ENCODE data around the gene TCP11L2.

DNA sequence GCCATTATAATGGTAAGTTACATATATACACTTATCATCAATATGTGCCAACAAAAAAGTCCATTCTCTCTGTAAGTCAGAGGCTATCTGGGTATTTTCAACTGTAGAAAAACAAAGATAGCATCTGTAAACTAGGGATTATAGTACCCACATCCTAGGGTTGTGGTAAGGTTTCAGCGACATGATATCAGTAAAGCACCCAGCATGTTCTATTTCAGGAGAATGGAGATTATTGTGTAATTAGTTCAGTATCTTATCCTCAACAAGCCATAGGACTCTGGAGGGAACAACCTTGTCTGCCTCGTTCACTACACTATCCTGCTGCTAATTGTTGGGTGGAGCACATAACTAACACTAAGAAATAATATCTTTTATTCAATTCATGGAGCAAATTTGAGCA lies 35.0 kb upstream of the TCP11L2 start:
- TF ChIP-seq, protein P1, sequence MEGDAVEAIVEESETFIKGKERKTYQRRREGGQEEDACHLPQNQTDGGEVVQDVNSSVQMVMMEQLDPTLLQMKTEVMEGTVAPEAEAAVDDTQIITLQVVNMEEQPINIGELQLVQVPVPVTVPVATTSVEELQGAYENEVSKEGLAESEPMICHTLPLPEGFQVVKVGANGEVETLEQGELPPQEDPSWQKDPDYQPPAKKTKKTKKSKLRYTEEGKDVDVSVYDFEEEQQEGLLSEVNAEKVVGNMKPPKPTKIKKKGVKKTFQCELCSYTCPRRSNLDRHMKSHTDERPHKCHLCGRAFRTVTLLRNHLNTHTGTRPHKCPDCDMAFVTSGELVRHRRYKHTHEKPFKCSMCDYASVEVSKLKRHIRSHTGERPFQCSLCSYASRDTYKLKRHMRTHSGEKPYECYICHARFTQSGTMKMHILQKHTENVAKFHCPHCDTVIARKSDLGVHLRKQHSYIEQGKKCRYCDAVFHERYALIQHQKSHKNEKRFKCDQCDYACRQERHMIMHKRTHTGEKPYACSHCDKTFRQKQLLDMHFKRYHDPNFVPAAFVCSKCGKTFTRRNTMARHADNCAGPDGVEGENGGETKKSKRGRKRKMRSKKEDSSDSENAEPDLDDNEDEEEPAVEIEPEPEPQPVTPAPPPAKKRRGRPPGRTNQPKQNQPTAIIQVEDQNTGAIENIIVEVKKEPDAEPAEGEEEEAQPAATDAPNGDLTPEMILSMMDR (IDR thresholded peaks at IDR 0.05), result no peak
- no peak for TF ChIP-seq POLR2A (IDR thresholded peaks at IDR 0.05)
